Liver (tissue), 9 donors: ENCODE data around the gene CHCHD4. TPM values are rescaled to one million over a fixed set of nuclear protein-coding genes. Genes with fewer than 3 reads are reported as not detected.

Source experiments
- DNase-seq: peaks from one replicate; pipeline ENCODE4 v3.0.0-alpha.2; 2017; ENCODE audit warnings: low spot score
- H3K27ac ChIP-seq, 2 donors: one replicate each; pipeline ENCODE4 v1.7.0; 2013; ENCODE audit warnings: inconsistent platforms in 2 of 2, low read length in 2 of 2, control low read depth in 1 of 2, low read depth in 1 of 2, mild to moderate bottlenecking in 1 of 2
- H3K27me3 ChIP-seq, 4 donors: one replicate each; pipeline versions ENCODE4 v1.6.1 to v1.7.0; 2013; ENCODE audit warnings: low read length in 3 of 4, inconsistent platforms in 1 of 4, mild to moderate bottlenecking in 1 of 4, moderate library complexity in 1 of 4; ENCODE audit not compliant: control insufficient read depth in 4 of 4, insufficient read depth in 4 of 4
- H3K36me3 ChIP-seq, 4 donors: one replicate each; pipeline versions ENCODE4 v1.6.1 to v1.7.0; 2013; ENCODE audit warnings: low read length in 3 of 4, mild to moderate bottlenecking in 3 of 4, low read depth in 1 of 4, moderate library complexity in 1 of 4; ENCODE audit not compliant: control insufficient read depth in 4 of 4, insufficient read depth in 3 of 4
- H3K4me1 ChIP-seq, 4 donors: one replicate each; pipeline versions ENCODE4 v1.6.1 to v1.7.0; 2013; ENCODE audit warnings: low read length in 3 of 4, mild to moderate bottlenecking in 3 of 4, moderate library complexity in 1 of 4; ENCODE audit not compliant: control insufficient read depth in 4 of 4, insufficient read depth in 4 of 4
- H3K4me3 ChIP-seq, 3 donors: one replicate each; pipeline versions ENCODE4 v1.6.1 to v1.7.0; 2013; ENCODE audit warnings: low read length in 3 of 3, control low read depth in 1 of 3, low read depth in 1 of 3, mild to moderate bottlenecking in 1 of 3
- H3K9ac ChIP-seq, 2 donors: one replicate each; pipeline ENCODE4 v1.7.0; 2013; ENCODE audit warnings: low read length in 2 of 2, mild to moderate bottlenecking in 2 of 2, moderate library complexity in 2 of 2, control low read depth in 1 of 2, low read depth in 1 of 2
- H3K9me3 ChIP-seq, 4 donors: one replicate each; pipeline versions ENCODE4 v1.6.1 to v1.7.0; 2013; ENCODE audit warnings: low read length in 3 of 4; ENCODE audit not compliant: control insufficient read depth in 4 of 4
- ATF3 ChIP-seq: IDR thresholded peaks from 2 replicates; pipeline ENCODE4 v1.6.1; 2016; ENCODE audit warnings: antibody characterized with exemption
- EGR1 ChIP-seq, 2 donors: IDR thresholded peaks; 2 replicates each; pipeline ENCODE4 v1.6.1; 2016 to 2018; ENCODE audit warnings: antibody characterized with exemption in 2 of 2, low read depth in 2 of 2
- FOXA1 ChIP-seq: IDR thresholded peaks from 2 replicates; pipeline ENCODE4 v1.6.1; 2016; ENCODE audit warnings: antibody characterized with exemption
- FOXA2 ChIP-seq: IDR thresholded peaks from 2 replicates; pipeline ENCODE4 v1.6.1; 2016; ENCODE audit warnings: antibody characterized with exemption
- GABPA ChIP-seq, 2 donors: IDR thresholded peaks in 1 of 2; conservative IDR thresholded peaks in 1 of 2; 2 replicates each; pipeline ENCODE4 v1.6.1; 2016; ENCODE audit warnings: antibody characterized with exemption in 2 of 2, mild to moderate bottlenecking in 1 of 2, moderate library complexity in 1 of 2
- HNF4A ChIP-seq, 2 donors: conservative IDR thresholded peaks; 2 replicates each; pipeline ENCODE4 v1.6.1; 2016; ENCODE audit warnings: antibody characterized with exemption in 2 of 2, mild to moderate bottlenecking in 2 of 2
- HNF4G ChIP-seq: IDR thresholded peaks from 2 replicates; pipeline ENCODE4 v1.6.1; 2016; ENCODE audit warnings: antibody characterized with exemption
- JUND ChIP-seq, 2 donors: IDR thresholded peaks; 2 replicates each; pipeline ENCODE4 v1.6.1; 2016; ENCODE audit warnings: antibody characterized with exemption in 2 of 2
- NR2F2 ChIP-seq: IDR thresholded peaks from 2 replicates; pipeline ENCODE4 v1.6.1; 2016; ENCODE audit warnings: antibody characterized with exemption
- RAD21 ChIP-seq, 2 donors: IDR thresholded peaks; 2 replicates each; pipeline ENCODE4 v1.6.1; 2016; ENCODE audit warnings: antibody characterized with exemption in 2 of 2, mild to moderate bottlenecking in 2 of 2
- RXRA ChIP-seq, 2 donors: IDR thresholded peaks; 2 replicates each; pipeline ENCODE4 v1.6.1; 2017 to 2018; ENCODE audit warnings: antibody characterized with exemption in 2 of 2, mild to moderate bottlenecking in 1 of 2
- SP1 ChIP-seq: IDR thresholded peaks from 2 replicates; pipeline ENCODE4 v1.6.1; 2018; ENCODE audit warnings: antibody characterized with exemption, mild to moderate bottlenecking
- TAF1 ChIP-seq: conservative IDR thresholded peaks from 2 replicates; pipeline ENCODE4 v1.6.1; 2016; ENCODE audit warnings: antibody characterized with exemption, mild to moderate bottlenecking
- YY1 ChIP-seq: IDR thresholded peaks from 2 replicates; pipeline ENCODE4 v1.6.1; 2016; ENCODE audit warnings: antibody characterized with exemption, mild to moderate bottlenecking
- ZBTB33 ChIP-seq: IDR thresholded peaks from 2 replicates; pipeline ENCODE4 v1.6.1; 2016; ENCODE audit warnings: antibody characterized with exemption
- WGBS: extraction: QIAGEN DNeasy Blood & Tissue Kit; methylation state at CpG from one replicate; pipeline ENCODE4 v1.1.7; 2013; 5-methylcytosine and 5-hydroxymethylcytosine counted together
- polyA plus RNA-seq, 2 donors: library from polyadenylated mRNA; stranded (reverse) in 1 of 2; unstranded in 1 of 2; fragments of 200-250 nt in 1 of 2; fragments of >200 nt in 1 of 2; fragmentation: Nextera tagmentation in 1 of 2; extraction: Ambion mirVana in 1 of 2; gene quantifications; one replicate each; pipeline versions ENCODE4 v1.2.1 to v1.2.3, GENCODE V29; 2013 to 2015
- total RNA-seq, 2 donors: library from RNA; depleted of rRNA; stranded (reverse); fragments of >200 nt; gene quantifications; one replicate each; pipeline ENCODE4 v1.2.3, GENCODE V29; 2014
- TF ChIP-seq, protein P1 (sequence below): IDR thresholded peaks from 2 replicates; pipeline ENCODE4 v1.6.1; 2016; ENCODE audit warnings: antibody characterized with exemption, mild to moderate bottlenecking
- TF ChIP-seq, protein P2 (sequence below): fragments of 150-350 bp; IDR thresholded peaks from 2 replicates; pipeline ENCODE4 v1.5.1; 2017; ENCODE audit warnings: improper control_type of control experiment, low read depth, low read length; ENCODE audit not compliant: missing input control
- TF ChIP-seq, protein P3 (sequence below): IDR thresholded peaks from 2 replicates; pipeline ENCODE4 v1.6.1; 2016; ENCODE audit warnings: antibody characterized with exemption
- donor health status: healthy.
- donor health status: healthy.
- donor health status: healthy.
- donor health status: healthy.
- donor health status: healthy.

The CHCHD4 gene
- total and polyA plus RNA-seq, 4 donors: 7.0 to 11.3 (median 9.5) TPM

DNA sequence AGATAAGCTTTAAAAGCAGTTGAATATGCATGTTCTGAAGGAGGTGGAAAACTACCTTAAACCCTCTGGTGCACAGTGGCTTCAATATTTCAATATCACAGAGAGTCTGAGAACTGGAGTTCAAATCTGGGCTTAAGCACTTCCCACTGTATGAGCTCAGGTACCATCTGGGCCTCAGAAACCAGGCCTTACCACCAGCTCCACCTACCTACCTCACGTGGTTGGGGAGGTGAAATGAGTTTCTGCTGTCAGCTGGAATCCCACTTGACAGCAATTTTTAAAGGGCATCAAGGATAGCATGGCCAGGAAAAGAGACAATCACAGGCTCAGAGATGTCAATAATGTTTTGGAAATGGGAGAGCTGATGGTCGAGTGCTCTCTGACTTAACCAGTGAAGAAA lies 5.0 kb downstream of the CHCHD4 start (continued):
- TF ChIP-seq, protein P1, sequence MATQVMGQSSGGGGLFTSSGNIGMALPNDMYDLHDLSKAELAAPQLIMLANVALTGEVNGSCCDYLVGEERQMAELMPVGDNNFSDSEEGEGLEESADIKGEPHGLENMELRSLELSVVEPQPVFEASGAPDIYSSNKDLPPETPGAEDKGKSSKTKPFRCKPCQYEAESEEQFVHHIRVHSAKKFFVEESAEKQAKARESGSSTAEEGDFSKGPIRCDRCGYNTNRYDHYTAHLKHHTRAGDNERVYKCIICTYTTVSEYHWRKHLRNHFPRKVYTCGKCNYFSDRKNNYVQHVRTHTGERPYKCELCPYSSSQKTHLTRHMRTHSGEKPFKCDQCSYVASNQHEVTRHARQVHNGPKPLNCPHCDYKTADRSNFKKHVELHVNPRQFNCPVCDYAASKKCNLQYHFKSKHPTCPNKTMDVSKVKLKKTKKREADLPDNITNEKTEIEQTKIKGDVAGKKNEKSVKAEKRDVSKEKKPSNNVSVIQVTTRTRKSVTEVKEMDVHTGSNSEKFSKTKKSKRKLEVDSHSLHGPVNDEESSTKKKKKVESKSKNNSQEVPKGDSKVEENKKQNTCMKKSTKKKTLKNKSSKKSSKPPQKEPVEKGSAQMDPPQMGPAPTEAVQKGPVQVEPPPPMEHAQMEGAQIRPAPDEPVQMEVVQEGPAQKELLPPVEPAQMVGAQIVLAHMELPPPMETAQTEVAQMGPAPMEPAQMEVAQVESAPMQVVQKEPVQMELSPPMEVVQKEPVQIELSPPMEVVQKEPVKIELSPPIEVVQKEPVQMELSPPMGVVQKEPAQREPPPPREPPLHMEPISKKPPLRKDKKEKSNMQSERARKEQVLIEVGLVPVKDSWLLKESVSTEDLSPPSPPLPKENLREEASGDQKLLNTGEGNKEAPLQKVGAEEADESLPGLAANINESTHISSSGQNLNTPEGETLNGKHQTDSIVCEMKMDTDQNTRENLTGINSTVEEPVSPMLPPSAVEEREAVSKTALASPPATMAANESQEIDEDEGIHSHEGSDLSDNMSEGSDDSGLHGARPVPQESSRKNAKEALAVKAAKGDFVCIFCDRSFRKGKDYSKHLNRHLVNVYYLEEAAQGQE: no peak

GRCh38 chr3:14118400-14119381 lies 6.0 kb downstream of the CHCHD4 start:
- H3K36me3 ChIP-seq: peaks cover 2 to 14% (median 11%) of the 10 kb centered on the region in 4 donors
- H3K4me3 ChIP-seq: no peak overlapping the region
- 36% methylated on average over 13 of the region's 13 CpGs for WGBS
- peaks cover 21 to 65% (median 50%) of the 10 kb centered on the region in 4 donors for H3K4me1 ChIP-seq
- no peak overlapping the region for H3K9ac ChIP-seq
- TF ChIP-seq ZBTB33 (peak; percentile 63), HNF4G (no peak), YY1 (peak; percentile 89), GABPA (IDR thresholded peaks at IDR 0.05 in 1 of 2, conservative IDR thresholded peaks at IDR 0.05 in 1 of 2) (peak in 1 of 2 donors; percentile 53), TAF1 (no peak), SP1 (peak; percentile 87), FOXA1 (peak; percentile 54), HNF4A (conservative IDR thresholded peaks at IDR 0.05) (peak; percentile 72 to 73), EGR1 (IDR thresholded peaks at IDR 0.05; ENCODE audit: low read depth in 2 of 2) (no peak), JUND (IDR thresholded peaks at IDR 0.05) (peak; percentile 29 to 44), FOXA2 (peak; percentile 18), RAD21 (IDR thresholded peaks at IDR 0.05) (peak; percentile 8 to 50), NR2F2 (no peak), ATF3 (no peak), RXRA (IDR thresholded peaks at IDR 0.05) (peak; percentile 49 to 86)
- TF ChIP-seq, protein P1: no peak
- TF ChIP-seq, protein P2, sequence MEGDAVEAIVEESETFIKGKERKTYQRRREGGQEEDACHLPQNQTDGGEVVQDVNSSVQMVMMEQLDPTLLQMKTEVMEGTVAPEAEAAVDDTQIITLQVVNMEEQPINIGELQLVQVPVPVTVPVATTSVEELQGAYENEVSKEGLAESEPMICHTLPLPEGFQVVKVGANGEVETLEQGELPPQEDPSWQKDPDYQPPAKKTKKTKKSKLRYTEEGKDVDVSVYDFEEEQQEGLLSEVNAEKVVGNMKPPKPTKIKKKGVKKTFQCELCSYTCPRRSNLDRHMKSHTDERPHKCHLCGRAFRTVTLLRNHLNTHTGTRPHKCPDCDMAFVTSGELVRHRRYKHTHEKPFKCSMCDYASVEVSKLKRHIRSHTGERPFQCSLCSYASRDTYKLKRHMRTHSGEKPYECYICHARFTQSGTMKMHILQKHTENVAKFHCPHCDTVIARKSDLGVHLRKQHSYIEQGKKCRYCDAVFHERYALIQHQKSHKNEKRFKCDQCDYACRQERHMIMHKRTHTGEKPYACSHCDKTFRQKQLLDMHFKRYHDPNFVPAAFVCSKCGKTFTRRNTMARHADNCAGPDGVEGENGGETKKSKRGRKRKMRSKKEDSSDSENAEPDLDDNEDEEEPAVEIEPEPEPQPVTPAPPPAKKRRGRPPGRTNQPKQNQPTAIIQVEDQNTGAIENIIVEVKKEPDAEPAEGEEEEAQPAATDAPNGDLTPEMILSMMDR: no peak
- TF ChIP-seq, protein P3, sequence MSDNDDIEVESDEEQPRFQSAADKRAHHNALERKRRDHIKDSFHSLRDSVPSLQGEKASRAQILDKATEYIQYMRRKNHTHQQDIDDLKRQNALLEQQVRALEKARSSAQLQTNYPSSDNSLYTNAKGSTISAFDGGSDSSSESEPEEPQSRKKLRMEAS: peak; percentile 62
- peak; percentile 44 for DNase-seq
- H3K27ac ChIP-seq: peak overlapping the region; percentile 37 to 65
- no peaks in the 10 kb centered on the region for H3K9me3 ChIP-seq
- H3K27me3 ChIP-seq: no peaks in the 10 kb centered on the region
